CD4-positive, alpha-beta T cell (primary cell): ENCODE measurements around the gene SNAPC4. TPM values are rescaled to one million over a fixed set of nuclear protein-coding genes. Genes with fewer than 3 reads are reported as not detected.

Experiments used
- ATAC-seq: fragments of 200-7000 bp; cut with Tn5 transposase; one replicate; pipeline ENCODE4 v1.10.0; 2022; ENCODE audit warnings: mild to moderate bottlenecking; ENCODE audit not compliant: poor library complexity
- CTCF ChIA-PET: fragments of 350-600 bp; sonication (Branson Sonifier 250); formaldehyde crosslinking; loops from one replicate; lab custom pipeline; 2021; ENCODE audit warnings: antibody characterized with exemption, inconsistent platforms; lab: Charles Lee
- POLR2A ChIA-PET: fragments of 350-600 bp; sonication (Branson Sonifier 250); formaldehyde crosslinking; loops from one replicate; lab custom pipeline; 2021; ENCODE audit warnings: antibody characterized with exemption, inconsistent platforms; lab: Charles Lee
- DNase-seq, 14 experiments: peaks; one replicate each; pipeline ENCODE4 v3.0.0-alpha.2; 2013 to 2020; ENCODE audit warnings: mixed read lengths in 2 of 14
- H3K27ac ChIP-seq, 2 donors: one replicate each; pipeline versions ENCODE4 v1.5.1 to v1.7.0; 2013; ENCODE audit warnings: low read length in 2 of 2, low read depth in 1 of 2, mild to moderate bottlenecking in 1 of 2
- H3K27me3 ChIP-seq, 2 experiments: 1 replicate in 1 of 2; 2 replicates in 1 of 2; pipeline versions ENCODE4 v1.6.1 to v1.7.0; 2013; ENCODE audit warnings: low read length in 2 of 2, control low read depth in 1 of 2, mild to moderate bottlenecking in 1 of 2, moderate library complexity in 1 of 2; ENCODE audit not compliant: insufficient read depth in 2 of 2, control insufficient read depth in 1 of 2
- H3K36me3 ChIP-seq: one replicate; pipeline ENCODE4 v1.6.1; 2013; ENCODE audit warnings: low read length, control low read depth; ENCODE audit not compliant: insufficient read depth
- H3K4me1 ChIP-seq: one replicate; pipeline ENCODE4 v1.6.1; 2013; ENCODE audit warnings: low read length, control low read depth; ENCODE audit not compliant: insufficient read depth
- H3K4me3 ChIP-seq: one replicate; pipeline ENCODE4 v1.5.1; 2013; ENCODE audit warnings: mild to moderate bottlenecking, low read length, moderate library complexity
- H3K9me3 ChIP-seq, 2 experiments: 1 replicate in 1 of 2; 2 replicates in 1 of 2; pipeline versions ENCODE4 v1.6.1 to v1.7.0; 2013; ENCODE audit warnings: low read length in 2 of 2, mild to moderate bottlenecking in 2 of 2, control low read depth in 1 of 2, moderate library complexity in 1 of 2; ENCODE audit not compliant: control insufficient read depth in 1 of 2, insufficient read depth in 1 of 2
- H3K27ac Mint-ChIP-seq: one replicate; pipeline ENCODE4 v1.8.0; 2020; ENCODE audit warnings: mixed read lengths
- H3K27me3 Mint-ChIP-seq: one replicate; pipeline ENCODE4 v1.8.0; 2021; ENCODE audit warnings: mixed read lengths
- H3K36me3 Mint-ChIP-seq: one replicate; pipeline ENCODE4 v1.8.0; 2021; ENCODE audit warnings: low read depth, mixed read lengths
- H3K4me1 Mint-ChIP-seq: one replicate; pipeline ENCODE4 v1.8.0; 2021; ENCODE audit warnings: low read depth, mixed read lengths
- H3K4me3 Mint-ChIP-seq: one replicate; pipeline ENCODE4 v1.8.0; 2020; ENCODE audit warnings: mild to moderate bottlenecking, mixed read lengths
- H3K9me3 Mint-ChIP-seq: one replicate; pipeline ENCODE4 v1.8.0; 2020; ENCODE audit warnings: mixed read lengths
- intact Hi-C, 2 experiments: fragments of 100-400 bp; cut with DNase I in 1 of 2; cut with micrococcal nuclease in 1 of 2; formaldehyde crosslinking; loops; one replicate each; pipeline versions ENCODE4 v1.15.1 to v1.9.0; 2023 to 2025; cut with DNase I, micrococcal nuclease
- total RNA-seq, 174 experiments: library from RNA in 2 of 174; stranded (reverse) in 2 of 174; gene quantifications; one replicate each; pipeline ENCODE4 v1.2.3 and lab custom pipeline; 2021 to 2026
- TF ChIP-seq, protein P1 (sequence below): fragments of 200-600 bp; IDR thresholded peaks from one replicate; pipeline ENCODE4 v1.8.0; 2022; ENCODE audit warnings: antibody characterized with exemption, mild to moderate bottlenecking

The SNAPC4 gene
- total RNA-seq, 2 experiments from 2014 or later: 7.7 to 8.0 TPM

DNA sequence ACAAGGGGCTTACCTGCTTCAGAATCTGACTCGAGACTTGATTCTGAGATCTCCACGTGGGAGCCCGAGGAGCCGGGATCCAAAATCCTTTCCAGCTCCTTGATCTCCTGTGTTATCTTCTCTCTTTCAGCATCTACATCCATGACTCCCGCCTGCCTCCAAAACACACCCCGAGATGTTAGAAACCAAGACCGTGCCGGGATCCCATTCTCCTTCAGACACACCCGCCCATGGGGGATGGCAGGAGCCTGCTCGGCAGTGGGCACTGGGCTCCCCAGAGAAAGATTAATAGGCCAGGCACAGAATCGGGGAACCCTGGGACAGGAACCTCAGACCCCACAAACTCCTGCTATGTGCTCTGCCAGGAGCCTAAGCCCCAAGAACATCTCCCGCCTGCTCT lies 1.7 kb downstream of the SNAPC4 start:
- Histone ChIP-seq H3K9me3 (no peaks in the 10 kb centered on the region), H3K27ac (no peak overlapping the region), H3K4me3 (no peak overlapping the region), H3K27me3 (no peaks in the 10 kb centered on the region), H3K4me1 (peaks cover 39% of the 10 kb centered on the region), H3K36me3 (peaks cover 52% of the 10 kb centered on the region)
- TF ChIP-seq, protein P1, sequence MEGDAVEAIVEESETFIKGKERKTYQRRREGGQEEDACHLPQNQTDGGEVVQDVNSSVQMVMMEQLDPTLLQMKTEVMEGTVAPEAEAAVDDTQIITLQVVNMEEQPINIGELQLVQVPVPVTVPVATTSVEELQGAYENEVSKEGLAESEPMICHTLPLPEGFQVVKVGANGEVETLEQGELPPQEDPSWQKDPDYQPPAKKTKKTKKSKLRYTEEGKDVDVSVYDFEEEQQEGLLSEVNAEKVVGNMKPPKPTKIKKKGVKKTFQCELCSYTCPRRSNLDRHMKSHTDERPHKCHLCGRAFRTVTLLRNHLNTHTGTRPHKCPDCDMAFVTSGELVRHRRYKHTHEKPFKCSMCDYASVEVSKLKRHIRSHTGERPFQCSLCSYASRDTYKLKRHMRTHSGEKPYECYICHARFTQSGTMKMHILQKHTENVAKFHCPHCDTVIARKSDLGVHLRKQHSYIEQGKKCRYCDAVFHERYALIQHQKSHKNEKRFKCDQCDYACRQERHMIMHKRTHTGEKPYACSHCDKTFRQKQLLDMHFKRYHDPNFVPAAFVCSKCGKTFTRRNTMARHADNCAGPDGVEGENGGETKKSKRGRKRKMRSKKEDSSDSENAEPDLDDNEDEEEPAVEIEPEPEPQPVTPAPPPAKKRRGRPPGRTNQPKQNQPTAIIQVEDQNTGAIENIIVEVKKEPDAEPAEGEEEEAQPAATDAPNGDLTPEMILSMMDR: no peak
- no peak for ATAC-seq
- peaks cover 21% of the 10 kb centered on the region for H3K4me1 Mint-ChIP-seq
- no peak overlapping the region for H3K27ac Mint-ChIP-seq
- H3K36me3 Mint-ChIP-seq: peaks cover 21% of the 10 kb centered on the region
- H3K9me3 Mint-ChIP-seq: no peaks in the 10 kb centered on the region
- no peak for DNase-seq
- ChIA-PET CTCF (interaction anchor here (1.5 kb wide), 1 partner anchor 35 kb away, joined by 7 read pairs; the partner anchor contains the start of gene DNLZ), POLR2A (no interaction called here)
- H3K27me3 Mint-ChIP-seq: no peaks in the 10 kb centered on the region
- intact Hi-C loops: no loop called here
- peak overlapping the region; percentile 88 for H3K4me3 Mint-ChIP-seq

DNA sequence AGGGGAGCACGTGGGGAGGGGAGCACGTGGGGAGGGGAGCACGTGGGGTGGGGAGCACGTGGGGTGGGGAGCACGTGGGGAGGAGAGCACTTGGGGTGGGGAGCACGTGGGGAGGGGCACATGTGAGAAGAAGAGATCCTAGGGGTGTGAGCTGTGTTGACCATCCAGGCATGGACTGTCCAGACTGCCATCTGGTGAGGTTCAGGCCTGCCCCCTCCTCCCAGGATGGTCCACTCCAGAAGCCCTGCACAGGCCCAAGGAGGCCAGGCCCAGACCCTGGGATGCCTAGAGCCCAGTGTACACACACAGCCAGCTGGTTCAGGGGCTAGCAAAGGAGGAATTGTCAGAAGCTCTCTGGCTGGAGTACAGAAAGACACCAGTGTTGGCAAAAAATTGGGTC lies 2.3 kb downstream of the SNAPC4 start:
- H3K36me3 Mint-ChIP-seq: peaks cover 21% of the 10 kb centered on the region
- Histone ChIP-seq H3K27me3 (no peaks in the 10 kb centered on the region), H3K9me3 (no peaks in the 10 kb centered on the region), H3K36me3 (peaks cover 58% of the 10 kb centered on the region), H3K4me3 (no peak overlapping the region), H3K27ac (no peak overlapping the region), H3K4me1 (peaks cover 34% of the 10 kb centered on the region)
- peaks cover 19% of the 10 kb centered on the region for H3K4me1 Mint-ChIP-seq
- no peaks in the 10 kb centered on the region for H3K27me3 Mint-ChIP-seq
- POLR2A ChIA-PET: no interaction called here
- H3K9me3 Mint-ChIP-seq: no peaks in the 10 kb centered on the region
- TF ChIP-seq, protein P1: no peak
- no peak overlapping the region for H3K4me3 Mint-ChIP-seq
- H3K27ac Mint-ChIP-seq: no peak overlapping the region
- intact Hi-C loops: no loop called here
- DNase-seq: no peak
- CTCF ChIA-PET: interaction anchor here (1.5 kb wide), 1 partner anchor 34 kb away, joined by 7 read pairs; the partner anchor contains the start of gene DNLZ
- ATAC-seq: no peak

DNA sequence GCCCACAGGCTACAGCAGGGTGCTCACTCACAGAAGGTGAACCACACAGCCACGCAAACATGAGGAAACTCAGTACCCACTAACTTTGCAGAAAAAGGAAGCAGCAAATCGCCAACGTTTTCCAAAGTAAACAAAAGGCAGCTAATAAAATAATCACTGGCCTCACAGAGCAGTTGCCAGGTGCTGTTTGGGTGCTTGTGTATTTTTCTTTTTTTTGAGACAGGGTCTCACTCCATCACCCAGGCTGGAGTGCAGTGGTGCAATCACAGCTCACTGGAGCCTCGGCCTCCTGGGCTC lies 3.8 kb downstream of the SNAPC4 start:
- Histone ChIP-seq H3K4me1 (peaks cover 28% of the 10 kb centered on the region), H3K9me3 (no peaks in the 10 kb centered on the region), H3K36me3 (peaks cover 65% of the 10 kb centered on the region), H3K4me3 (no peak overlapping the region), H3K27ac (no peak overlapping the region), H3K27me3 (no peaks in the 10 kb centered on the region)
- Mint-ChIP-seq H3K27ac (no peak overlapping the region), H3K4me3 (peak overlapping the region; percentile 60), H3K9me3 (no peaks in the 10 kb centered on the region), H3K36me3 (peaks cover 33% of the 10 kb centered on the region), H3K27me3 (no peaks in the 10 kb centered on the region), H3K4me1 (peaks cover 13% of the 10 kb centered on the region)
- POLR2A ChIA-PET: no interaction called here
- CTCF ChIA-PET: interaction anchor here (1.0 kb wide), 1 partner anchor 32 kb away, joined by 4 read pairs; the partner anchor contains the start of gene DNLZ
- DNase-seq (no peak), ATAC-seq (no peak)
- intact Hi-C loops: no loop called here
- TF ChIP-seq, protein P1: no peak
